ENCODE data around the gene GCGR.
"Not testable (repeated sequence)": the region's sequence is repeated elsewhere in the genome, so short reads cannot be mapped to it uniquely, and the experiment has no call there.

The GCGR gene

DNA sequence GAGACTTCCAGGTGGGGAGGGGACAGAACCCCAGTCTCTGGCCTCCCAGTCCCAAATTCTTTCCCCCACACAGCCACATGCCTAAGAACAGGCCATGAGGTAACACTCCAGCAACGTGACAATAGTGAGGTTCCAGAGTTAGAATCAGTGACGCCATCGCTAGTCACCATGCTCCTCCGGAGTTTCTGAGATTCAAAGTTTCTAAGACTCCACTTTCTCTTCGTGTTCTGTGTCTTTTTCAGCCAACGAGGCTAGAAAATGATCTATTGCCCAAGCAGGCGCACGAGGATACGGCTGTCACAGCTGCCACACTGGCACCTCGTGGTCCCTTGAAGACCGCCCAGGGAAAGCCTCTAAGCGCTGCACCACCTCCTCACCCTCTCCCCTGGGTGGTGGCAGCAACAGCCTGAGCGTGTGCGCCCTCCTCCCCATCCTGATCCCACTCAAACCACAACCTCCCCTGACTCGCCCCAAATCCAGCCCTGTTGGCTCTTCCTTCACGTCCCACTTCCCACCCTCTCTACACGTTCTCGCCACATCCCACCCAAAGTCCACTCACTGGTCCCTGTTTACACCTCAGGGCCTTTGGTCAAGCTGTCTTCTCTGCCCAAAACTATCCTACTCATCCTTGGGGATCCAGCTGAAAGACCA lies 28.1 kb downstream of the GCGR start:
- DNase-seq (ENCODE audit: low read depth, low spot score): no peak

GRCh38 chr17:81832608-81833159 lies 28.7 kb downstream of the GCGR start:
- DNase-seq (ENCODE audit: low read depth, low spot score): no peak

DNA sequence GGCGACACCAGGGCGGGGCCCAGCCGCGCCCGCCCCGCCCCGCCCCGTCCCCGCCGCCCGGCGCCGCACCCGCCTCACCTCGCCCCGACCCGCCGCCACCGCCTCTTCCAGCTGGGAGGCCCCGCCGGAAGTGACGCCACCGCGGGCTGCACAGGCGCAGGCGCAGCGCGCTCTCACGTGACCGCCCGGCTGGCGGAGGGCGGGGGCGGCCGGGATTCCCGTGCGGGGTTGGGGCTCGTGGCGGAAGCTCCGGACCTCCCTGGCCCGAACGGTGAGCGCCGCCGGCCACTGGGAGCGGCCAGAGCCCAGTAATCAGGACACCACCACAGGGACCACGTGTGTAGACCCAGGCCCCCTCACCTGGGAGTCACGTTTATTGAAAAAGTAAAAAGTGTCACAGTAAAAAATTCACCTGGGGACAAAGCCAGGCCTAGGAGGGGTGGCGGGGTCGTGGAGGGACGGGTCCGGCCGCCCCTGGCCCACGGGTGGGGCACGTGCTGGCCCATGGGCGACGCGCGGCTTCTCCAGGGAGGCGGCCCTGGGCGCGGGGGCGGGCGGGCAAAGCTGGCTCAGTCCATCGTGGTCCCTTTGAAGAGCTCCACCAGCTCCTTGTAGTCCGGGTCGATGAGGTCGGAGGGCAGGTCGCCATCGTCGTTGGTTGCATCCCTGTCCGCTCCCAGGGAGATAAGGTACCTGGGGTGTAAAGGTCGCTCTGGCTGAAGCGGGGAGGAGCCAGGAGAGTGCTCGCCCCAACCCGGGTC lies 29.4 kb downstream of the GCGR start, which contains the start of gene MCRIP1:
MCRIP1 (minus strand) TSS at position 132 of the 761 bp plus-strand sequence. CDS start 8,785 bp downstream, outside the sequence.
- DNase-seq (ENCODE audit: low read depth, low spot score): peak; percentile 92

GRCh38 chr17:81833921-81834830 lies 30.2 kb downstream of the GCGR start:
- no peak for DNase-seq (ENCODE audit: low read depth, low spot score)

DNA sequence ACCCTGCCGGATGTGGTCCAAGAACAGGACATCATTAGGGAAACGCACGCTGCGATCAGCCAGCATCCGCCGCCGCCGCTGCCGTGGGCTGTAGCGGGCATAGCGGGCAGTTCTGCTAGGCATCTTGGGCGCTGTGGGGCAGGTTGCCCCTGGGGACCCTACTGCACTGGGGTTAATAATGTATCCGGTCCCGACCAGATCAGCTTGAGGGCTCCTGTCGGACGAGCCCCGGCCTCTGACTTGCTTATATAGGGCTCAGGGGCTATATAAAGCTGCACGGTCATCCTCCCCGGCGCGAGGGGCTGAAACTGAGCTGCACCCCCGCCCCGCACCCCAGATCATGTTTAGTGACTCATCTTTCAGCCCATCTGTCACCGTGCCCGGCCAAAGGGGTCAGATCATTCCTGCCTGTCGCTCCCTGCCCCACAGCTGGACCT lies 30.9 kb downstream of the GCGR start, which contains the start of gene PPP1R27:
PPP1R27 (minus strand) TSS at position 220 of the 437 bp plus-strand sequence; CDS start at position 123, 97 bp downstream.
- no peak for DNase-seq (ENCODE audit: low read depth, low spot score)

GRCh38 chr17:81837641-81838040 lies 33.7 kb downstream of the GCGR start:
- DNase-seq (ENCODE audit: low read depth, low spot score): no peak

DNA sequence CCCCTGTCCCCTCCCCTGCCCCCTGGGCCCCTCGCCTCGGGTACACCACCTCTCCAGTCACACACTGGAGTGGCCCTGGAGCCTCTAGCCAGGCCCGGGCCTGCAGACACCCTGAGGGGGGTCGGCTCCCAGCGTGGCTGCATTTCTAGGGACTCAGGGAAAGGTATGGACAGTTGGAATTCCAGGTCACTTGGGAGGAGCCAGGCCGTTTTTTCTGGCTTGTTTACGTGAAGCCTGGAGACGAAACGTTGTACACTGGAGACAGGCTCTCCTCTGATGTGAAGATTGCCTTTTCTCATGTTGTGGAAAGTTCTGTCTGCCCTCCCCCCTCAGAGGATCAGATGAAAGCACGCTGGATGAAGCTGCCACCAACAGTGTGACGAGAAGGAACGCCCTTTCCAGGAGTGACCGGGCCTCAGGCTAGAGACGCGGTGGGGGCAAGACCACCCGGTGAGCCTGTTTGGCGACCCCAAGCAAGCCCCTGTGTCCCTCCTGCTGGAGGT lies 34.9 kb downstream of the GCGR start:
- peak; percentile 91 for DNase-seq (ENCODE audit: low read depth, low spot score)

DNA sequence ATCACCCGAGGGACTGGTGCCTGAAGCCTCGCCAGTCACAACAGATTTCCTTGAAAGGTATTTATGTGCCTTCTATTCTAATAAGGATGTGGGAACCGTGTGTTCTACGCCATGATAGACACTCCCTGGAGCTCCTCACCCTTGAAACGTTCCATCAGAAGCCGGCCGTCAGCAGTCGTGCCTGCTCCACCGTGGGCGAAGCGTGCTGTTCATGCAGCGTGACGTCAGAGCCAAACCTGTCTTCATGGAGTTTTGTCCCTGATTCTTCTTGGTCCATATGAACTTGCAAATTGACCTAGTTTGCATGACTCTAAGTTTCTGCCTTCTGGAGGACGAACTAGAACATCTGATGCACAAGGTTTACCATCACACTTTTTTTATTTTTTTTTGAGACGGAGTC lies 35.4 kb downstream of the GCGR start:
- no peak for DNase-seq (ENCODE audit: low read depth, low spot score)

DNA sequence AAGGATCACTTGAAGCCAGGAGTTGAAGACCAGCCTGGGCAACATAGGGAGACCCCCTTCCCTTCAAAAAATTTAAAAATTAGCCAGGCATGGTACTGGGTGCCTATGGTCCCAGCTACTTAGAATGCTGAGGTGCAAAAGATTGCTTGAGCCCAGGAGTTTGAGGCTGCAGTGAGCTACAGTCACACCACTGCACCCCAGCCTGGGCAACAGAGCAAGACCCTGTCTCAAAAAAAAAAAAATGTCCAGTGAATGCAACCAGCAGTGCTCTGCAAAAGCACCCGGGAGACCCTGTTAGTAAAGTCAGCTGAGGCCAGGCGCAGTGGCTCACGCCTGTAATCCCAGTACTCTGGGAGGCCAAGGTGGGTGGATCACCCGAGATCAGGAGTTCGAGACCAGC lies 36.1 kb downstream of the GCGR start:
- not testable (repeated sequence) for DNase-seq (ENCODE audit: low read depth, low spot score)

DNA sequence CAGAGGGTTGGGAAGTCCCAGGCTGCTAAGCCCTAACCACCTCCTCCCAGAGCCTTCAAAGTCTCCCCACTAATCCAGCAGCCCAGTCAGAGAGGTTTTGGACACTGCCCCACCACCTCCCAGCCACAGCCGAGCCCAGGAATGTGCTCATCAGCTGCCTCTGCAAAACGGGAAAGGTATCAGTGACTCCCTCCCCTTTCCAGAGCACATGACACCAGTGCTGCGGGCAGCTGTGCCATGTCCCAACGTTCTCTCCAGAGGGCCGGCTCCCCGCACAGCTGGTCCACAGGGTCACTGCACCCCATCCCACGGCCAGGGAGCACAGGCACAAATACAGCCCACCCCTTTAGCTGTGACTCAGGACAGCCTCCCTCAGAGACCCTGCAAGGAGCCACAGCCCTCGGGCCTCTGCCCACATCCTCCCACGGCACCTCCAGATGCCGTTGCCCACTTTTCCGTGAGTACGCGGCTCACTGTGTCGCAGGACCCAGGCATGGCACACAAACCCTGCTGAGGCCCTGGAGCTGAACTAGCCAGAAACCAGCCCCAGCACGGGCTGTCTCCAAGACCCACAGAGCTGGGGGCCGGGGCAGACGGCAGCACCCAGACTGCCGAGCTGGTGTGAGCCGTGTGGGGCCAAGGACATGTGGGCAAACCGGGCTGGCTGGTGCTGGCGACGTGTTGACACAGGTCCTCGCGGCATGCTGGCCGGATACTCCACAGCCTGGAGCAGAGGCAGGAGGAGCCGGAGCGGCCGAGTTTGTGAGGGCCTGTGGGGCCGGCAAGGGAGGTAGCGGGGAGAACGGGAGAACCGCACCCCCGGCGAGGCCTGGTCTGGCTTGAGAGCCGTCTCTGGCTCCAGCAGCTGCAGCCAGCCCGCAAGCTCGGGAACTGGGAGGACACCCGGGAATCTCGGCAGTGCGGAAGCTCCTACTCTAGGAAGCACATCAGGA lies 37.2 kb downstream of the GCGR start:
- DNase-seq (ENCODE audit: low read depth, low spot score): peak; percentile 77

- no peak for DNase-seq (ENCODE audit: low read depth, low spot score)
Observed at GRCh38 chr17:81841866-81842265, 37.9 kb downstream of the GCGR start.

DNA sequence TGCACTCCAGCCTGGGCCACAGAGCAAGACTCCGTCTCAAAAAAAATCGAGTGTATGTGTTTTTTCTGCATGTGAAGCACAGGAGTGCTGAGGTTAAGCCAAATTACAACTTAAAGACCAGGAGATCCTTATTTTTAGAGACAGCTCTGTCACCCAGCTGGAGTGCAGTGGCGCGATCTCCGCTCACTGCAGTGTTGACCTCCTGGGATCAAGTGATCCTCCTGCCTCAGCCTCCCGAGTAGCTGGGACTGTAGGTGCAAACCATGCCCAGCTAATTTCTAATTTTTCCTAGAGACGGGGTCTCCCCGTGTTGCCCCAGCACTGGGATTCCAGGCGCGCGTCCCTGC lies 38.4 kb downstream of the GCGR start:
- no peak for DNase-seq (ENCODE audit: low read depth, low spot score)

DNA sequence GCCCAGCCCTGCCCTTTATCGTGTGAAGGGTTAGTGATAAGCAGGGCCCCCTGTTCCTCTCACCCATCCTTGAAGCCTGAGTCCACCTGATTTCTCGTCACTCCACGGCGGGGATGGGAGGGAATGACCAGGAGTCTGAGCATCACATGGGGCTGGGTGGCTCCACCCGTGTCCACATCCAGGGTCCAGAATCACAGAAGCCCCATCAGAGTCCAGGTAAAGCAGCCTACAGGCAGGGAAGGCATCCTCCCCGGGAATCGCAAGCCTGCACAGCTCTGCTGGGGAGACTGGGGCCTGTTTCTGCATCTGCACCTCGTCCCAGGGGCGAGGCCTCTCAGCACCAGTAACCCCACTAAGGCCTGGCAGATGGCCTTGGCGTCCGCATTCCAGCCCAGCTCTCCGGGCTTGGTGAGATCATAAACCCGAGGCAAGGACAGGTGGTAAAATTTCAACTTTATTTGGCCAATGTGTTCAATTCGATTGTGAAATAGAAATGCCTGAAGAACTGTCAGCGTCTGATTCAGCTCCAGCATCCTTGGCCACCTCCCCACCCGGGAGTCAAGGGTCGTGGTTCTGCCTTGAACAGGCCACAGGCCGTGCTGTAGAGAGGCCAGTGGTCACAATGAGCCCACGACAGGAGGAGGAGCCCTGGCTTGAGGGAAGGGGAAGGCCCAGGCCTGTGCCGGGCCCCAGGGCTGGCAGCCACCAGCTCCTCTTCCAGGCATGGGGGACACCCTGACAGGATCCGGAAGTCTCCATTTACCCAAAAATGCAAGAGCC lies 39.0 kb downstream of the GCGR start:
- DNase-seq (ENCODE audit: low read depth, low spot score): no peak

GRCh38 chr17:81843713-81844326 lies 39.9 kb downstream of the GCGR start:
- DNase-seq (ENCODE audit: low read depth, low spot score): no peak

- DNase-seq (ENCODE audit: low read depth, low spot score): no peak
Observed at GRCh38 chr17:81844327-81844851, 40.4 kb downstream of the GCGR start.

GRCh38 chr17:81844887-81845286 lies 40.9 kb downstream of the GCGR start:
- DNase-seq (ENCODE audit: low read depth, low spot score): no peak

DNA sequence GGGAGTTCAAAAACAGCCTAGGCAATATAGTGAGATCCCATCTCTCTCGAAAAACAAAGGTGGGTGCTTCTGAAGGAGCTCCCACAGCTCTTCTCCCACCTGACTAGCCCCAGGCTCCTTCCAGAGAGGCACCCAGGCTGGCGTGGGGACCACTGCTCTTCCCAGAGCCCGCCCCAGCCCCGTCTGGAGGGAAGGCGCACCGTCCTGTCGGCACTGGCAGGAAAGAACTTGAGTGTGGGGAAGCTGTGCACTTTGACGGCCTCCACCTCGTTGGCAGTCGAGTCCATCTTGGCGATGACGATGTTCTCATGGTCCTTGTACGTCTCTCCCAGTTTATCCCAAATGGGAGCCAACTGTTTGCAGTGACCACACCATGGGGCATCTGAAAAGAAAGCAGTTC lies 41.4 kb downstream of the GCGR start:
- DNase-seq (ENCODE audit: low read depth, low spot score): no peak

- no peak for DNase-seq (ENCODE audit: low read depth, low spot score)
Observed at GRCh38 chr17:81845881-81846742, 42.2 kb downstream of the GCGR start.

All from ELF-1 (cell line).